ENCODE results near the gene NOXA1. TPM values are rescaled to one million over a fixed set of nuclear protein-coding genes. Genes with fewer than 3 reads are reported as not detected.

NOXA1 gene
- total RNA-seq, 1 experiment from 2014 or later, result 8.2 TPM

DNA sequence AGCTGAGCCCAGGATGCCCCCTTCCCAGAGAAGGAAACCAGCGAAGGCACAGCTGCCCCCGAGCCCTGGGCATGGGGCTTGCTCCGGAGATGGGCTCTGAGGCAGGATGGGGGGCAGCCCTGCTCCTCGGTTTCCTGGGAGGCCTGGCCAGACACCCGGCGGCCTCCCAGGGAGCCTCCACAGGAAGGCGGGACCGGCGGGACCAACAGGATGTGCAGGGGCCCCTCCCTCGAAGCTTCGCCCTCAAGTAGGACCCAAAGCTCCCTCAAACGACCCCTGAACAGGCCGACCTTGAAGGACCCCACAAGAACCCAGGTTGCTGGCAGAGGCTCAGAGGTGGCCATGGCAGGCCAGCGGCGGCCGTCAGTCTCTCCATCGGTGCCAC lies 11.9 kb upstream of the NOXA1 start:
- no peaks in the 10 kb centered on the region for H3K27me3 Mint-ChIP-seq (ENCODE audit: insufficient read depth, unreplicated experiment)
- no TSS peak for BruUV-seq (replicated peaks)
- peak overlapping the region; percentile 55 for H3K4me3 Mint-ChIP-seq (ENCODE audit: unreplicated experiment)
- ChIA-PET CTCF (interaction anchor here (0.5 kb wide), 1 partner anchor 214 kb away, joined by 5 read pairs; no protein-coding TSS in a partner anchor), POLR2A (interaction anchor here (1.8 to 5.6 kb wide), 2 partner anchors 13 to 46 kb away, joined by 5 to 62 read pairs; partner anchors contain the start of genes EXD3 and NOXA1)
- peak overlapping the region; percentile 94 for H3K27ac Mint-ChIP-seq (ENCODE audit: low read depth, unreplicated experiment)
- peak; percentile 50 for DNase-seq (ENCODE audit: unreplicated experiment)
- H3K36me3 Mint-ChIP-seq (ENCODE audit: insufficient read depth, unreplicated experiment), result peaks cover 5% of the 10 kb centered on the region
- TF ChIP-seq, protein P1, sequence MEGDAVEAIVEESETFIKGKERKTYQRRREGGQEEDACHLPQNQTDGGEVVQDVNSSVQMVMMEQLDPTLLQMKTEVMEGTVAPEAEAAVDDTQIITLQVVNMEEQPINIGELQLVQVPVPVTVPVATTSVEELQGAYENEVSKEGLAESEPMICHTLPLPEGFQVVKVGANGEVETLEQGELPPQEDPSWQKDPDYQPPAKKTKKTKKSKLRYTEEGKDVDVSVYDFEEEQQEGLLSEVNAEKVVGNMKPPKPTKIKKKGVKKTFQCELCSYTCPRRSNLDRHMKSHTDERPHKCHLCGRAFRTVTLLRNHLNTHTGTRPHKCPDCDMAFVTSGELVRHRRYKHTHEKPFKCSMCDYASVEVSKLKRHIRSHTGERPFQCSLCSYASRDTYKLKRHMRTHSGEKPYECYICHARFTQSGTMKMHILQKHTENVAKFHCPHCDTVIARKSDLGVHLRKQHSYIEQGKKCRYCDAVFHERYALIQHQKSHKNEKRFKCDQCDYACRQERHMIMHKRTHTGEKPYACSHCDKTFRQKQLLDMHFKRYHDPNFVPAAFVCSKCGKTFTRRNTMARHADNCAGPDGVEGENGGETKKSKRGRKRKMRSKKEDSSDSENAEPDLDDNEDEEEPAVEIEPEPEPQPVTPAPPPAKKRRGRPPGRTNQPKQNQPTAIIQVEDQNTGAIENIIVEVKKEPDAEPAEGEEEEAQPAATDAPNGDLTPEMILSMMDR (IDR thresholded peaks at IDR 0.05; ENCODE audit: unreplicated experiment), result no peak
- peaks cover 8% of the 10 kb centered on the region for H3K4me1 Mint-ChIP-seq (ENCODE audit: insufficient read depth, unreplicated experiment)
- no peaks in the 10 kb centered on the region for H3K9me3 Mint-ChIP-seq (ENCODE audit: unreplicated experiment)
- intact Hi-C loops (cut with micrococcal nuclease), result no loop called here

DNA sequence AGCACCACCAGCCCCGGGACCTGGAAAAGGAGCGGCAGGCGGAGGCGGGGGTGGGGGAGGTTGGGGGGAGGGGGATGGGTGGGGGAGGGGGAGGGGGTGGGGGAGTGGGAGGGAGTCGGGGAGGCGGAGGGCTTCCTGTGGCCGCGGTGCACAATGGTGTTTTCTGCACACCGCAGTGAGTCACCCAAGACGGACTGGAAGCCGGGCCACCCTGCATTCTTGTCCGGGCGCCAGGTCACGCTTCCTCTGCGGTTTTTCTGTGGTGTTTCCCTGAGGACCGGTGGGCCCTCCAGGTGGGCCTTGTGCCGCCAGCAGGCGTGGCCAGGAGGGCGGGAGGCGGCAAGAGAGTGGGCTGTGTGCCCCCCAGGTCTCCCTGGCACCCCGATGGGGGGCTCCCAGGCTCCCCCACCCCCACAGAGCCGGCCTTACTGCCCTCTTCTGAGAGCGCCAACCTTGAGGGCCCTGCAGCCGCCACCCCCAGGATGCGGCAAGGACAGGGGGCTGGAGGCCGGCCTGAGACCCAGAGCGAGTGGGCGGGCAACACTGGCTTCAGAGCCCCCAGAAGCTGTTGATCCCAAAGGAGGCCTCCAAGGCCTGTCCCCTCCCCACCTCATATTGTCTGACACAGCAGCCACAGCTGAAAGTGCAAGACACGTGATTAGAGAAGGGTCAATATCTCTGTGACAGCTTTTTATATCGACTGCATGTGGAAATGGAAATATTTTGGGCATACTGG lies 11.4 kb upstream of the NOXA1 start:
- peak overlapping the region; percentile 55 for H3K4me3 Mint-ChIP-seq (ENCODE audit: unreplicated experiment)

DNA sequence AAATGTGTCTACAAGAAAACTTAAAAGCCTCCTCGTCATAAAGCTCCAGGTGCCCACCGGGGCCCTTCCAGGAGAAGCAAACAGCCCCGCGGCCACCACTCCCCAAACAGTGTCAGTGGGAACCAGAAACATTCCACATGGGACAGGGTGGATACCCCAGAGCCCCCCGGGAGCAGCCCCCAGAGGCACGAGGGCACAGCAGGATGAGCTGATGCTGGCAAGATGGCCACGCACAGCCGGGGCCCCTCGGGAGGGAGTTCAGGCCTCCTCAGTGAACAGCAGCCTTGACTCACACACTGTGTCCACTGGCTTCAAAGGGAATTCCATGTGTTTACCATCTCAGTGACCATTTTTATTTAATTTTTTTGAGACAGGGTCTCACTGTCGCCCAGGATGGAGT lies 10.8 kb upstream of the NOXA1 start:
- peak overlapping the region; percentile 56 for H3K4me3 Mint-ChIP-seq (ENCODE audit: unreplicated experiment)
- intact Hi-C loops (cut with micrococcal nuclease), result no loop called here
- TF ChIP-seq, protein P1 (IDR thresholded peaks at IDR 0.05; ENCODE audit: unreplicated experiment), result no peak
- BruUV-seq (replicated peaks), result no TSS peak
- peaks cover 4% of the 10 kb centered on the region for H3K36me3 Mint-ChIP-seq (ENCODE audit: insufficient read depth, unreplicated experiment)
- H3K9me3 Mint-ChIP-seq (ENCODE audit: unreplicated experiment), result no peaks in the 10 kb centered on the region
- peak; percentile 41 for DNase-seq (ENCODE audit: unreplicated experiment)
- H3K27me3 Mint-ChIP-seq (ENCODE audit: insufficient read depth, unreplicated experiment), result no peaks in the 10 kb centered on the region
- peaks cover 8% of the 10 kb centered on the region for H3K4me1 Mint-ChIP-seq (ENCODE audit: insufficient read depth, unreplicated experiment)
- CTCF ChIA-PET, result interaction anchor here (1.5 to 3.6 kb wide), 2 partner anchors 10 to 13 kb away, joined by 3 to 16 read pairs; partner anchors contain the start of genes EXD3 and NOXA1
- H3K27ac Mint-ChIP-seq (ENCODE audit: low read depth, unreplicated experiment), result peak overlapping the region; percentile 94
- POLR2A ChIA-PET, result interaction anchor here (0.7 to 5.6 kb wide), 7 partner anchors 11 to 171 kb away, joined by 3 to 62 read pairs (median 3); partner anchors contain the start of genes ENTPD8, EXD3, NOXA1 and NSMF

More for the DNA sequence above, 11.4 kb upstream of the NOXA1 start:
- peak; percentile 97 for DNase-seq (ENCODE audit: unreplicated experiment)
- TF ChIP-seq, protein P1 (IDR thresholded peaks at IDR 0.05; ENCODE audit: unreplicated experiment), result no peak
- H3K27me3 Mint-ChIP-seq (ENCODE audit: insufficient read depth, unreplicated experiment), result no peaks in the 10 kb centered on the region
- peaks cover 4% of the 10 kb centered on the region for H3K36me3 Mint-ChIP-seq (ENCODE audit: insufficient read depth, unreplicated experiment)
- BruUV-seq (replicated peaks), result no TSS peak
- no peaks in the 10 kb centered on the region for H3K9me3 Mint-ChIP-seq (ENCODE audit: unreplicated experiment)
- POLR2A ChIA-PET, result interaction anchor here (0.5 to 5.6 kb wide), 7 partner anchors 12 to 352 kb away, joined by 3 to 62 read pairs (median 3); partner anchors contain the start of genes EXD3, NOXA1, NSMF and TUBB4B
- peak overlapping the region; percentile 94 for H3K27ac Mint-ChIP-seq (ENCODE audit: low read depth, unreplicated experiment)
- CTCF ChIA-PET, result interaction anchor here (0.5 to 3.6 kb wide), 2 partner anchors 11 to 215 kb away, joined by 5 to 16 read pairs; partner anchors contain the start of genes EXD3 and NOXA1
- intact Hi-C loops (cut with micrococcal nuclease), result no loop called here
- H3K4me1 Mint-ChIP-seq (ENCODE audit: insufficient read depth, unreplicated experiment), result peaks cover 8% of the 10 kb centered on the region

DNA sequence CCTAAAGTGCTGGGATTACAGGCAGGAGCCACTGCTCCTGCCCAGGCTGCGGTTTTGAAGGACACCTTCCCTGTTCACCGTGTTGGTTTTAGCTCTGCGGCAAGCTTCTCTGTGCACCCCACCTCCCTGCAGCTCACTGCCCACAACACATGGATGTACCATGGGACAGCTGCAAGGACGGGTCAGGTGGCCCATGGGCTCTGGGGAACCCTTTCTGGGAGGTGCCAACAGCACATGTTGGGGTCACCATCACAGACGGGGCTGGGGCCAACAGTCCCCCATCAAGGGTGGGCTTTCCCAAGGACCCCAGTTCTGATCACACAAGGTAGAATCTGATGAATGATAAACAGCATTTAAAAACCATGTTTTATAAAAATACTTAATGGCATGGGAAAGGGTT lies 7.7 kb upstream of the NOXA1 start:
- intact Hi-C loops (cut with micrococcal nuclease), result no loop called here
- BruUV-seq (replicated peaks), result no TSS peak
- H3K27ac Mint-ChIP-seq (ENCODE audit: low read depth, unreplicated experiment), result peak overlapping the region; percentile 9
- no peaks in the 10 kb centered on the region for H3K27me3 Mint-ChIP-seq (ENCODE audit: insufficient read depth, unreplicated experiment)
- H3K36me3 Mint-ChIP-seq (ENCODE audit: insufficient read depth, unreplicated experiment), result peaks cover 4% of the 10 kb centered on the region
- ChIA-PET CTCF (interaction anchor here (3.6 kb wide), 1 partner anchor 7 kb away, joined by 16 read pairs; the partner anchor contains the start of genes EXD3 and NOXA1), POLR2A (no interaction called here)
- no peak overlapping the region for H3K4me3 Mint-ChIP-seq (ENCODE audit: unreplicated experiment)
- DNase-seq (ENCODE audit: unreplicated experiment), result no peak
- no peaks in the 10 kb centered on the region for H3K9me3 Mint-ChIP-seq (ENCODE audit: unreplicated experiment)
- peaks cover 8% of the 10 kb centered on the region for H3K4me1 Mint-ChIP-seq (ENCODE audit: insufficient read depth, unreplicated experiment)
- TF ChIP-seq, protein P1 (IDR thresholded peaks at IDR 0.05; ENCODE audit: unreplicated experiment), result no peak

All from MCF 10A (cell line).